Stimulated activated naive CD8-positive, alpha-beta T cell treated with anti-CD3 and anti-CD28 coated beads, Interleukin-15, amount 100 ng/mL, for 72 hours (primary cell): ENCODE results near the gene F13A1.

ENCODE experiments used
- ATAC-seq: fragments of 150-1000 bp; cut with Tn5 transposase; 2 replicates; pipeline ENCODE4 v1.10.0; 2021; ENCODE audit warnings: mild to moderate bottlenecking, moderate library complexity
- DNase-seq, 2 donors: peaks; one replicate each; pipeline ENCODE4 v3.0.0; 2021 to 2022
- H3K27ac Mint-ChIP-seq, 2 donors: one replicate each; pipeline ENCODE4 v1.8.0; 2022; ENCODE audit warnings: mild to moderate bottlenecking in 2 of 2, mixed read lengths in 2 of 2, moderate library complexity in 2 of 2
- H3K27me3 Mint-ChIP-seq: one replicate; pipeline ENCODE4 v1.8.0; 2022; ENCODE audit warnings: mixed read lengths
- H3K4me1 Mint-ChIP-seq: one replicate; pipeline ENCODE4 v1.8.0; 2022; ENCODE audit warnings: mild to moderate bottlenecking, mixed read lengths
- H3K4me3 Mint-ChIP-seq, 2 donors: one replicate each; pipeline ENCODE4 v1.8.0; 2022; ENCODE audit warnings: mild to moderate bottlenecking in 2 of 2, mixed read lengths in 2 of 2, moderate library complexity in 1 of 2
- H3K9me3 Mint-ChIP-seq, 2 donors: one replicate each; pipeline ENCODE4 v1.8.0; 2022; ENCODE audit warnings: mixed read lengths in 2 of 2

The F13A1 gene

GRCh38 chr6:6284221-6284966 is 36.1 kb downstream of the F13A1 start:
- DNase-seq (no peak), ATAC-seq (no peak)
- Mint-ChIP-seq H3K27me3 (peaks cover 11% of the 10 kb centered on the region), H3K9me3 (no peaks in the 10 kb centered on the region), H3K4me1 (no peaks in the 10 kb centered on the region), H3K4me3 (no peak overlapping the region), H3K27ac (no peak overlapping the region)

DNA sequence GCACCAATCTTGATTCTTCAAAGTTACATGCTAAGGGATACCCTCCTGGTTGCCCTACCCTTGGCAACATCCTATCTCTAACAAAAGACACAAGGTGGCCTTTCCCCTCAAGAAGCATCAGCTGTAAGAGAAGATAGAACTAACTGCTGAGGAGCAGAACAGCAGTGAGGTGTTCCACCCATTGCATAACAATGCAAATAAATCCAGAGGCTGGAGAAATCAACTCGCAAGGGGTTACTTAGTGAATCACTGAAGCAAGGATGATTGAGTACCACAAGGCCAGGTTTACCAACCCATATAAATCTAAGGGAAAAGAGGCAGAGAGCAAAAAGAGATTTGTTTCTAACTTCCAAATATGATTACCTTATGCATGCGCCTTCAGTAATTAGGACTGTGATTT is 36.7 kb downstream of the F13A1 start:
- no peak for ATAC-seq
- DNase-seq: no peak
- Mint-ChIP-seq H3K4me1 (no peaks in the 10 kb centered on the region), H3K27me3 (peaks cover 17% of the 10 kb centered on the region), H3K9me3 (no peaks in the 10 kb centered on the region), H3K4me3 (no peak overlapping the region), H3K27ac (no peak overlapping the region)

GRCh38 chr6:6282716-6283115 is 37.7 kb downstream of the F13A1 start:
- ATAC-seq (no peak), DNase-seq (no peak)
- no peak overlapping the region for H3K27ac Mint-ChIP-seq
- no peaks in the 10 kb centered on the region for H3K9me3 Mint-ChIP-seq
- H3K4me1 Mint-ChIP-seq: no peaks in the 10 kb centered on the region
- H3K4me3 Mint-ChIP-seq: no peak overlapping the region
- peaks cover 28% of the 10 kb centered on the region for H3K27me3 Mint-ChIP-seq

- H3K27ac Mint-ChIP-seq: no peak overlapping the region
- H3K4me3 Mint-ChIP-seq: no peak overlapping the region
- DNase-seq (no peak), ATAC-seq (no peak)
- H3K27me3 Mint-ChIP-seq: peaks cover 51% of the 10 kb centered on the region
- no peaks in the 10 kb centered on the region for H3K4me1 Mint-ChIP-seq
- no peaks in the 10 kb centered on the region for H3K9me3 Mint-ChIP-seq
Measured at GRCh38 chr6:6277413-6277812, 43.0 kb downstream of the F13A1 start.

- peaks cover 45% of the 10 kb centered on the region for H3K27me3 Mint-ChIP-seq
- no peaks in the 10 kb centered on the region for H3K4me1 Mint-ChIP-seq
Measured at GRCh38 chr6:6270948-6271535, 49.4 kb downstream of the F13A1 start.

GRCh38 chr6:6260196-6260722 is 60.2 kb downstream of the F13A1 start:
- H3K4me3 Mint-ChIP-seq: no peak overlapping the region
- ATAC-seq: no peak
- no peak for DNase-seq
- H3K27ac Mint-ChIP-seq: no peak overlapping the region
- H3K27me3 Mint-ChIP-seq: peaks cover 22% of the 10 kb centered on the region
- H3K4me1 Mint-ChIP-seq: no peaks in the 10 kb centered on the region
- H3K9me3 Mint-ChIP-seq: no peaks in the 10 kb centered on the region

More at GRCh38 chr6:6270948-6271535, 49.4 kb downstream of the F13A1 start:
- peaks cover 0 to 5% of the 10 kb centered on the region in 2 donors for H3K9me3 Mint-ChIP-seq
- ATAC-seq (no peak), DNase-seq (no peak)
- no peak overlapping the region for H3K4me3 Mint-ChIP-seq
- no peak overlapping the region for H3K27ac Mint-ChIP-seq

- no peak for DNase-seq
- H3K4me1 Mint-ChIP-seq: peaks cover 2% of the 10 kb centered on the region
- no peak overlapping the region for H3K27ac Mint-ChIP-seq
- H3K27me3 Mint-ChIP-seq: peaks cover 14% of the 10 kb centered on the region
- no peak overlapping the region for H3K4me3 Mint-ChIP-seq
- H3K9me3 Mint-ChIP-seq: no peaks in the 10 kb centered on the region
- no peak for ATAC-seq
Measured at GRCh38 chr6:6256886-6257285, 63.6 kb downstream of the F13A1 start.

DNA sequence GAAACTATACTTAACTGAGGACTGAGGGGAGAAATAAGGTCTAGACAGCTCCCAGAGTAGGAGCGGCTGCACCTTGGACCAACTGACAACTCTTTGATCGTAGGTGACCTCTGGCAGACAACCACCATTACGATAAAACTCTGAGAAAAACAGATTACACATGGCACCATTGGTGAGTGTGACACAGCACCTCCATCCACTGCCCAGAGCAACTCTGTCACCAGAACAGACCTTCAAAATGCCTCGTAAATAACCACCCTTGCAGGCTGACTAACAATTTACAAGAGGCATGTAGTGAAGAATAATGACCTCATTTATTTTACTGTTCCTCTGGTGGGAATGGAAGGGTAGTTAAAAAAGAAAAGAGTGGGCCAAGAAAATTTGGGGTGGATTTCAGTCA is 64.2 kb downstream of the F13A1 start:
- no peak for ATAC-seq

GRCh38 chr6:6251555-6252280 is 68.7 kb downstream of the F13A1 start:
- peaks cover 4% of the 10 kb centered on the region for H3K4me1 Mint-ChIP-seq
- DNase-seq: no peak
- H3K27ac Mint-ChIP-seq: no peak overlapping the region
- H3K9me3 Mint-ChIP-seq: no peaks in the 10 kb centered on the region
- H3K4me3 Mint-ChIP-seq: no peak overlapping the region
- H3K27me3 Mint-ChIP-seq: peaks cover 56% of the 10 kb centered on the region
- no peak for ATAC-seq

More for the DNA sequence above, 64.2 kb downstream of the F13A1 start:
- H3K9me3 Mint-ChIP-seq: no peaks in the 10 kb centered on the region
- no peak overlapping the region for H3K4me3 Mint-ChIP-seq
- no peak overlapping the region for H3K27ac Mint-ChIP-seq
- DNase-seq: no peak
- peaks cover 20% of the 10 kb centered on the region for H3K27me3 Mint-ChIP-seq
- peaks cover 4% of the 10 kb centered on the region for H3K4me1 Mint-ChIP-seq

- ATAC-seq: no peak
- Mint-ChIP-seq H3K4me1 (peaks cover 4% of the 10 kb centered on the region), H3K27ac (no peak overlapping the region), H3K27me3 (peaks cover 43% of the 10 kb centered on the region), H3K9me3 (no peaks in the 10 kb centered on the region), H3K4me3 (no peak overlapping the region)
- no peak for DNase-seq
Measured at GRCh38 chr6:6248651-6249050, 71.8 kb downstream of the F13A1 start.

DNA sequence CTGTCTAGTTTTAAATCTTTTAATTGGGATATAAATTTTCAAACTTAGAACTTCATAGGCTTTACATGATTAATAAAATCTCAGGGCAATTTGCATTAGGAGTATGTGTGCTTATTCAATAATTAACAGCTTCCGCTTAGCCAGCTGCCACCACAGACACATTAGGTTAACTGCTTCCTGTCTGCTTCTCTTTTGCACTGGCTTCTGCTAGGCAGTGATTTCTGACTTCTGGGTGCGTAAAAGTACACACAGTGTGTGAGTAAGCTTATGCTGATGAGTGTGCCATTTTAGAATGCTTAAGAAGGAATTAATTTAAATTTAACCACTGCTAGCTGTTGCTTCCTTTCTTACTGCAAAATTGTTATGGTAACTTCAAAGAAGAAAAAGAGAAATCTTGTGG is 73.9 kb downstream of the F13A1 start:
- ATAC-seq (no peak), DNase-seq (no peak)
- H3K9me3 Mint-ChIP-seq: peaks cover 5 to 8% of the 10 kb centered on the region in 2 donors
- no peaks in the 10 kb centered on the region for H3K4me1 Mint-ChIP-seq
- no peak overlapping the region for H3K27ac Mint-ChIP-seq
- peaks cover 55% of the 10 kb centered on the region for H3K27me3 Mint-ChIP-seq
- no peak overlapping the region for H3K4me3 Mint-ChIP-seq

GRCh38 chr6:6244624-6245023 is 75.8 kb downstream of the F13A1 start:
- no peak overlapping the region for H3K4me3 Mint-ChIP-seq
- DNase-seq (no peak), ATAC-seq (no peak)
- no peak overlapping the region for H3K27ac Mint-ChIP-seq
- H3K27me3 Mint-ChIP-seq: peaks cover 39% of the 10 kb centered on the region
- H3K9me3 Mint-ChIP-seq: peaks cover 5 to 8% of the 10 kb centered on the region in 2 donors
- H3K4me1 Mint-ChIP-seq: no peaks in the 10 kb centered on the region

GRCh38 chr6:6243846-6244245 is 76.6 kb downstream of the F13A1 start:
- H3K9me3 Mint-ChIP-seq: peaks cover 5 to 8% of the 10 kb centered on the region in 2 donors
- no peak for ATAC-seq
- DNase-seq: no peak
- peaks cover 39% of the 10 kb centered on the region for H3K27me3 Mint-ChIP-seq
- no peak overlapping the region for H3K27ac Mint-ChIP-seq
- no peak overlapping the region for H3K4me3 Mint-ChIP-seq
- no peaks in the 10 kb centered on the region for H3K4me1 Mint-ChIP-seq

DNA sequence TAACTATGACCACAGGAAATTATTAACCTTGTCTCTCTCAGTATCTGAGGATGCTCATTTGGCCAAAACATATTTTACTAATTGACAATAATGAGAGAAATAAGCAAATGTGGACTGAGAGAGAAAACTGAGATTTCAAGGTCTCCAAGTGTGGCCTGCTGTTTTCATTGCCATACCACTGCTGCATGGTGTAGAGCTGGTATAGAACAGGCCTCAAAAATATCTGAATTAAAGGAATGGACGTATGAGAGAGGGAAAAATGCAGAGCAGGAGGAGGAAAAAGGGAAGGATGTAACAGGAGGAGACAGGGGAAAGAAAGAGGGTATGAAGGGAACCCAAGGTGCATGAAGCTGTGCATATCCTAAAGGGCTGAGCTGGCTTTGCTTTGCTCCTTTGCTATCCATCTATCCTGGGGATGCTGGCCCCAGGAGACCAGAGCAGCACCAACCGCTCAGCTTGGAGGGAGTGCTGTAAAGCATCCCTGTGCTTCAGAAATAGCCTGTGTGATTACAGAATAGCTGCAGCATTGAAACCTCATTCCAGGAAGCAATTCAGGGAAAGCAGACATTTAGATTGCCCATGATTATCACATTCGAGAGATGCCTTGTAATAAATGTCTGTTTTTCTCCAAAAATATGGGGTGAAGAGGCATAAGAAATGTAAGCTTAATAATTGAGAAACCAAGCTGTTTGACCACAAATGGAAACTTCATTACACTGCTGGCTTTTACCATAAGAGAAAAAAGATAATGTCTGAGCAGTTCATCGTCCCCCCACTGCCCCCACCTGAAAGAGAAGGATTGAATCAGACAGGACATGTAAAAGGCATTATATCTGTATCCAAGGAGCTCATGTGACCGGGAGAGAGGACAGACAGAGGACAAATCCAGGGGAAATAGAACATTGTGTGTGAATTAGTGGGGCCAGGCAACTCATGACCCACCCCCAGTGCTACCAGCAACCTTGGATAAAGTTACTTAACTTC is 80.6 kb downstream of the F13A1 start:
- H3K4me1 Mint-ChIP-seq: no peaks in the 10 kb centered on the region
- DNase-seq: no peak
- no peak overlapping the region for H3K4me3 Mint-ChIP-seq
- peaks cover 43% of the 10 kb centered on the region for H3K27me3 Mint-ChIP-seq
- no peak overlapping the region for H3K27ac Mint-ChIP-seq
- peaks cover 5 to 8% of the 10 kb centered on the region in 2 donors for H3K9me3 Mint-ChIP-seq
- ATAC-seq: no peak
